Body of pancreas (tissue), 4 donors: ENCODE measurements around the gene ATP1A4.

Experiments used
- POLR2A ChIP-seq, 3 donors: fragments of 450-650 bp; IDR thresholded peaks; one replicate each; pipeline ENCODE4 v1.6.1; 2016; ENCODE audit warnings: antibody characterized with exemption in 3 of 3, mild to moderate bottlenecking in 2 of 3
- TF ChIP-seq, protein P1 (sequence below), 7 experiments: fragments of 450-650 bp in 4 of 7; fragments of 200-600 bp in 3 of 7; sonication (generic) in 3 of 7; IDR thresholded peaks; one replicate each; pipeline ENCODE4 v1.5.1; 2016 to 2019; ENCODE audit warnings: antibody characterized with exemption in 7 of 7

DNA sequence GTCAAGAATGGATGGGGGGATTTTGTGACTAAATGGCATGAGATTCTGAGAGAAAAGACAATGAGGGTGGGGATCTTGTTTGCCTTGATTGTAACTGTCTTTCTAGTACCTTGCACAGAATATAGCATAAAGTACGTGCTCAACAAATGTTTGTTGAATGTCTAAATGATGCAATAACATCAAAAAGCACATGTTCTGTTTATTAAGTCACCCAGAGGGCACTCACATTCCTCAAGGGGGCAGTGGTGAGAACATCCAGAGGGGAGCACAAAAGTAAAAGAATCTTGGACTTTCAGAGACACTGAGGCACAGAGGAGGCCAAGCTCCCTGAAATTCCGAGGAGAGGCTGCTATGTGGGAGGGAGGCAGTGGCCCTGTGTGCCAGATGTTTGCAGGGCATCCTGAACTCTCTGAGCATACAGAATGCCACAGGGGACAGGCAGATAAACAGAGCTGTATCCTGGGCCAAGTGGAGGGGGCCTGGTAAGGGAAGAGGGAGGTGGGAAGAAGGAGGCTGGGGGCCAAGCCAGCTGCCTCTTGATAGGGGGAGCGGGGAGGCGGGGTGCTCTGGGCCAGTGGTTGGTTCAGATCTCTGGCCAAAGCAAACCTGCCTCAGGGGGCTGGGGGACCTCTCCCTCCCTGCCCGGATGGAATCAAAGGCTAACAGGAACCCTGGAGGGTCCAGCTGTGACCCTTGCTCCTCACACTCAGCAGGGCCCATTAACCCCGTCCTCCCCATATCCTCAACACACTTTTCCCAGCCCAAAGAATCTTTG is 42.3 kb upstream of the ATP1A4 start:
- TF ChIP-seq, protein P1, sequence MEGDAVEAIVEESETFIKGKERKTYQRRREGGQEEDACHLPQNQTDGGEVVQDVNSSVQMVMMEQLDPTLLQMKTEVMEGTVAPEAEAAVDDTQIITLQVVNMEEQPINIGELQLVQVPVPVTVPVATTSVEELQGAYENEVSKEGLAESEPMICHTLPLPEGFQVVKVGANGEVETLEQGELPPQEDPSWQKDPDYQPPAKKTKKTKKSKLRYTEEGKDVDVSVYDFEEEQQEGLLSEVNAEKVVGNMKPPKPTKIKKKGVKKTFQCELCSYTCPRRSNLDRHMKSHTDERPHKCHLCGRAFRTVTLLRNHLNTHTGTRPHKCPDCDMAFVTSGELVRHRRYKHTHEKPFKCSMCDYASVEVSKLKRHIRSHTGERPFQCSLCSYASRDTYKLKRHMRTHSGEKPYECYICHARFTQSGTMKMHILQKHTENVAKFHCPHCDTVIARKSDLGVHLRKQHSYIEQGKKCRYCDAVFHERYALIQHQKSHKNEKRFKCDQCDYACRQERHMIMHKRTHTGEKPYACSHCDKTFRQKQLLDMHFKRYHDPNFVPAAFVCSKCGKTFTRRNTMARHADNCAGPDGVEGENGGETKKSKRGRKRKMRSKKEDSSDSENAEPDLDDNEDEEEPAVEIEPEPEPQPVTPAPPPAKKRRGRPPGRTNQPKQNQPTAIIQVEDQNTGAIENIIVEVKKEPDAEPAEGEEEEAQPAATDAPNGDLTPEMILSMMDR (IDR thresholded peaks at IDR 0.05) = peak in 6 of 7 experiments; percentile 15 to 46 (median 40)
- TF ChIP-seq POLR2A (IDR thresholded peaks at IDR 0.05) = no peak
